Stomach (tissue), 9 donors: ENCODE data around the gene DCTPP1. TPM values are rescaled to one million over a fixed set of nuclear protein-coding genes. Genes with fewer than 3 reads are reported as not detected.

Experiments used
- DNase-seq, 2 donors: peaks; one replicate each; pipeline versions ENCODE4 v3.0.0 to v3.0.0-alpha.2; 2013 to 2019
- H3K27ac ChIP-seq, 5 donors: fragments of 200-600 bp in 4 of 5; sonication (generic) in 4 of 5; one replicate each; pipeline ENCODE4 v1.5.1; 2013 to 2019; ENCODE audit warnings: mild to moderate bottlenecking in 1 of 5, moderate library complexity in 1 of 5
- H3K27me3 ChIP-seq, 3 donors: fragments of 200-600 bp; sonication (generic); one replicate each; pipeline ENCODE4 v1.5.1; 2017 to 2019; ENCODE audit warnings: mixed run types in 1 of 3
- H3K36me3 ChIP-seq, 4 donors: fragments of 200-600 bp; sonication (generic); 1 replicate in 3 of 4; 2 replicates in 1 of 4; pipeline ENCODE4 v1.5.1; 2016 to 2019
- H3K4me1 ChIP-seq, 4 donors: fragments of 200-600 bp; sonication (generic); one replicate each; pipeline ENCODE4 v1.5.1; 2016 to 2019
- H3K4me3 ChIP-seq, 4 donors: fragments of 200-600 bp; sonication (generic) in 3 of 4; one replicate each; pipeline ENCODE4 v1.5.1; 2016 to 2019; ENCODE audit warnings: mild to moderate bottlenecking in 1 of 4
- H3K9me3 ChIP-seq, 4 donors: fragments of 200-600 bp; sonication (generic); one replicate each; pipeline ENCODE4 v1.5.1; 2016 to 2019
- EP300 ChIP-seq: sonication (generic); formaldehyde crosslinking; IDR thresholded peaks from one replicate; pipeline ENCODE4 v1.6.1; 2017; ENCODE audit warnings: antibody characterized with exemption
- POLR2A ChIP-seq, 4 donors: fragments of 450-650 bp; IDR thresholded peaks; one replicate each; pipeline ENCODE4 v1.6.1; 2016; ENCODE audit warnings: antibody characterized with exemption in 4 of 4, control low read depth in 2 of 4, mild to moderate bottlenecking in 1 of 4, moderate library complexity in 1 of 4
- POLR2AphosphoS5 ChIP-seq, 3 donors: sonication (generic); formaldehyde crosslinking; IDR thresholded peaks; one replicate each; pipeline ENCODE4 v1.6.1; 2016; ENCODE audit warnings: antibody characterized with exemption in 3 of 3
- WGBS, 5 donors: extraction: QIAGEN DNeasy Blood & Tissue Kit in 3 of 5; methylation state at CpG; one replicate each; pipeline versions ENCODE4 v1.1.5 to v1.1.7; 2013 to 2018; 5-methylcytosine and 5-hydroxymethylcytosine counted together
- intact Hi-C: fragments of 100-400 bp; cut with DNase I; formaldehyde crosslinking; loops from one replicate; pipeline ENCODE4 v1.15.1; 2023; ENCODE audit warnings: low total_unique reads
- polyA plus RNA-seq, 3 donors: library from polyadenylated mRNA; stranded (reverse); fragments of 200-250 nt; gene quantifications; one replicate each; pipeline ENCODE4 v1.2.3, GENCODE V29; 2013
- total RNA-seq, 5 donors: library from RNA; depleted of rRNA; stranded (reverse); fragments of >200 nt; gene quantifications; one replicate each; pipeline versions ENCODE4 v1.1.0 to v1.2.3, GENCODE V29; 2014 to 2016
- TF ChIP-seq, protein P1 (sequence below), 7 experiments: fragments of 450-650 bp in 4 of 7; fragments of 200-600 bp in 3 of 7; sonication (generic) in 3 of 7; IDR thresholded peaks; one replicate each; pipeline ENCODE4 v1.5.1; 2016 to 2019; ENCODE audit warnings: antibody characterized with exemption in 7 of 7, control low read depth in 2 of 7, mild to moderate bottlenecking in 1 of 7
- donor health status: healthy with polysubstance abuse.
- donor health status: Bipolar disorder and iron deficiency.
- donor health status: healthy.

DCTPP1 gene
- total and polyA plus RNA-seq, 8 donors: 15.5 to 50.2 (median 35.9) TPM; not detected in 1

DNA sequence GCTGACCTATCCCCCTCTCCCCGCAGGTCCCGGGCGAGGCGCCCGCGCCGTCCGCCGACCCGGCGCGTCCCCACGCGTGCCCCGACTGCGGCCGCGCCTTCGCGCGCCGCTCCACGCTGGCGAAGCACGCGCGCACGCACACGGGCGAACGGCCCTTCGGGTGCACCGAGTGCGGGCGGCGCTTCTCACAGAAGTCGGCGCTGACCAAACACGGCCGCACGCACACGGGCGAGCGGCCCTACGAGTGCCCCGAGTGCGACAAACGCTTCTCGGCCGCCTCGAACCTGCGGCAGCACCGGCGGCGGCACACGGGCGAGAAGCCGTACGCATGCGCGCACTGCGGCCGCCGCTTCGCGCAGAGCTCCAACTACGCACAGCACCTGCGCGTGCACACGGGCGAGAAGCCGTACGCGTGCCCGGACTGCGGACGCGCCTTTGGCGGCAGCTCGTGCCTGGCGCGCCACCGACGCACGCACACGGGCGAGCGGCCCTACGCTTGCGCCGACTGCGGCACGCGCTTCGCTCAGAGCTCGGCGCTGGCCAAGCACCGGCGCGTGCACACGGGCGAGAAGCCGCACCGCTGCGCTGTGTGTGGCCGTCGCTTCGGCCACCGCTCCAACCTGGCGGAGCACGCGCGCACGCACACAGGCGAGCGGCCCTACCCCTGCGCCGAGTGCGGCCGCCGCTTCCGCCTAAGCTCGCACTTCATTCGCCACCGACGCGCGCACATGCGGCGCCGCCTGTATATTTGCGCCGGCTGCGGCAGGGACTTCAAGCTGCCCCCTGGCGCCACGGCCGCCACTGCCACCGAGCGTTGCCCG, 12.1 kb downstream of the DCTPP1 start:
- WGBS, 5 donors: 0 to 1% (median 0%) methylated on average over 45 to 140 of the region's 140 CpGs
- intact Hi-C loops: loop anchor here (10.0 kb wide), 1 partner anchor 53 kb away; no protein-coding TSS in a partner anchor

DNA sequence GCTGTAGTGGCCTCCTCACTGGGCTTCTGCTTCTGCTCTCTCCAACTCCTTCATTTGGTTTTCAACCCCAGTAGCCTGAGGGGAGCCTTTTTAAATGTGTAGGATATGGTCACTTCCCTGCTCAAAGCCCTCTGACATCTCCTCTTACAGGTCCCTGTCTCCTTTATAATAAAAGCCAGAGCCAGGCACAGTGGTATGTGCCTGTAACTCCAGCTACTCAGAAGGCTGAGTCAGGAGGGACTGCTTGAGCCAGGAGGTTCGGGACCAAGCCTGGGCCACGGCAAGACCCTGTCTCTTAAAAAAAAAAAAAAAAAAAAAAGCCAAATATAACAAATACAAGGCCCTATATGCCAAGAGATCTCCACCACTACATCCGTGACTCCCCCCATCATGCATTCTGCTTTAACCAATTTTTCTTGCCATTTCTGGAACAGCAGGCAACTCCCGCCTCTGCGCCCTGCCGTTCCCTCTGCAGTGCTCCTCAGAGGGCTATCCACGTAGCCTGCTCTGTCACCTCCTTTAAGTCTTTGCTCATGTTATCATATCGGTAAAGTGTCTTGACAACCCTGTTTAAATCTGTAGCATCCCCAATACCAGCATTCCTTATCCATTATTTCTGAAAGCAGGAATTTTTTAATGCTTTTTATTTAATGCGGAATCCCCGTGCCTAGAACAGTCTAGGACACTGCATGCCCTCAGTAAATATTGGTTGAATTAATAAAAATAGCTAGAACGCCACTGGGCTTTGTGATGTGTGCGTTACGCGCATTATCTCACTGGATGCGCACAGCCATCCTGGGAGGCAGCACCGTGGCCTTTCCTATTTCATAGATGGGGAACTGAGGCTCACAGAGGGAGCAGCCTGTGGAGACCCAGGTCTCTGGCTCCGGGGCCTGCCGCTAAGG, 13.0 kb downstream of the DCTPP1 start:
- 53 to 60% (median 58%) methylated on average over 17 to 18 of the region's 18 CpGs for WGBS, 5 donors
- intact Hi-C loops: loop anchor here (10.0 kb wide), 1 partner anchor 52 kb away; no protein-coding TSS in a partner anchor
- no peaks in the 10 kb centered on the region for H3K27me3 ChIP-seq
- H3K4me1 ChIP-seq: peaks cover 7 to 16% (median 16%) of the 10 kb centered on the region in 4 donors
- TF ChIP-seq, protein P1, sequence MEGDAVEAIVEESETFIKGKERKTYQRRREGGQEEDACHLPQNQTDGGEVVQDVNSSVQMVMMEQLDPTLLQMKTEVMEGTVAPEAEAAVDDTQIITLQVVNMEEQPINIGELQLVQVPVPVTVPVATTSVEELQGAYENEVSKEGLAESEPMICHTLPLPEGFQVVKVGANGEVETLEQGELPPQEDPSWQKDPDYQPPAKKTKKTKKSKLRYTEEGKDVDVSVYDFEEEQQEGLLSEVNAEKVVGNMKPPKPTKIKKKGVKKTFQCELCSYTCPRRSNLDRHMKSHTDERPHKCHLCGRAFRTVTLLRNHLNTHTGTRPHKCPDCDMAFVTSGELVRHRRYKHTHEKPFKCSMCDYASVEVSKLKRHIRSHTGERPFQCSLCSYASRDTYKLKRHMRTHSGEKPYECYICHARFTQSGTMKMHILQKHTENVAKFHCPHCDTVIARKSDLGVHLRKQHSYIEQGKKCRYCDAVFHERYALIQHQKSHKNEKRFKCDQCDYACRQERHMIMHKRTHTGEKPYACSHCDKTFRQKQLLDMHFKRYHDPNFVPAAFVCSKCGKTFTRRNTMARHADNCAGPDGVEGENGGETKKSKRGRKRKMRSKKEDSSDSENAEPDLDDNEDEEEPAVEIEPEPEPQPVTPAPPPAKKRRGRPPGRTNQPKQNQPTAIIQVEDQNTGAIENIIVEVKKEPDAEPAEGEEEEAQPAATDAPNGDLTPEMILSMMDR (IDR thresholded peaks at IDR 0.05): no peak
- TF ChIP-seq EP300: no peak
- H3K4me3 ChIP-seq: peak overlapping the region; percentile 62 to 65 (median 64)
- no peaks in the 10 kb centered on the region for H3K9me3 ChIP-seq
- DNase-seq: no peak
- peaks cover 0 to 42% (median 25%) of the 10 kb centered on the region in 4 donors for H3K36me3 ChIP-seq
- H3K27ac ChIP-seq: peak overlapping the region; percentile 84 to 96 (median 94)

More for the DNA sequence above, 12.1 kb downstream of the DCTPP1 start:
- TF ChIP-seq EP300 (no peak), POLR2AphosphoS5 (IDR thresholded peaks at IDR 0.05) (peak; percentile 82 to 96 (median 82)), POLR2A (IDR thresholded peaks at IDR 0.05) (no peak)
- TF ChIP-seq, protein P1 (IDR thresholded peaks at IDR 0.05): peak in 1 of 7 experiments; percentile 39
- Histone ChIP-seq H3K27ac (peak overlapping the region; percentile 84 to 96 (median 94)), H3K27me3 (no peaks in the 10 kb centered on the region), H3K9me3 (no peaks in the 10 kb centered on the region), H3K4me3 (peak overlapping the region; percentile 62 to 65 (median 64)), H3K4me1 (peaks cover 7 to 16% (median 16%) of the 10 kb centered on the region in 4 donors), H3K36me3 (peaks cover 1 to 42% (median 29%) of the 10 kb centered on the region in 4 donors)
- DNase-seq: peak; percentile 90 to 98

DNA sequence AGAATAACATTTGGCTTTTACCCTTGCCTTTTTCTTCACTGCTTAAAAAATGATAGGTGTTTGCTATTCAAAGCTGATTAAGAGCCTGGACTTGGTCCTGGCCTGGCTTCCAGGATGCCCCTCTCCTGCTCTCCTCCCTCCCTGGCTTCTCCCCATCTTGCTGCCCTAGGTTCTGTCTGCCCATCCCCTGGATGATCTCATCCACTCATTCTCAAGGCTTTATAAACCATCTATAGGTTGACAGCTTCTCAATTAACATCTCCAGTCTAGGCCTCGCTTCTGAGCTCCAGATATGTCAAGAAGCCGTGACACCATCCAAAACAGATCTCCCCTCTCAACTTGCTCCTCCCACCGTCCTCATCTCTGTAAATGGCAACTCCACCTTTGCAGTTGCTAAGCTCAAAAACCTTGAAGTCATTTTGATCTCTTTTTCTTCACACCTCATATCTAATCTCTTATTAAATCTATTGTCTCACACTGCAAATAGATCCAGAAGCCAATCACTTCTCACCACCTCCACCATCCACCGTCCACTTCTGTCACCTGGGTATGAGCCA, 13.7 kb downstream of the DCTPP1 start:
- DNase-seq: no peak

More for the DNA sequence above, 13.7 kb downstream of the DCTPP1 start:
- Histone ChIP-seq H3K36me3 (peaks cover 7 to 42% (median 25%) of the 10 kb centered on the region in 4 donors), H3K9me3 (no peaks in the 10 kb centered on the region), H3K4me1 (peaks cover 7 to 16% (median 16%) of the 10 kb centered on the region in 4 donors), H3K27ac (peak overlapping the region in 1 of 5 donors; percentile 46), H3K27me3 (no peaks in the 10 kb centered on the region), H3K4me3 (no peak overlapping the region)
- TF ChIP-seq EP300 (no peak), POLR2A (IDR thresholded peaks at IDR 0.05) (no peak), POLR2AphosphoS5 (IDR thresholded peaks at IDR 0.05) (no peak)
- TF ChIP-seq, protein P1 (IDR thresholded peaks at IDR 0.05): no peak
- intact Hi-C loops: loop anchor here (10.0 kb wide), 1 partner anchor 51 kb away; no protein-coding TSS in a partner anchor
- 85 to 93% (median 89%) methylated on average over 4 of the region's 4 CpGs for WGBS, 5 donors
